GM18873 (cell line): ENCODE data around the gene LCE3D.
"Not testable (repeated sequence)": the region's sequence is repeated elsewhere in the genome, so short reads cannot be mapped to it uniquely, and the experiment has no call there.

ENCODE experiments used
- ATAC-seq: cut with Tn5 transposase; IDR thresholded peaks from one replicate; pipeline ENCODE4 v1.9.1; 2021; ENCODE audit warnings: mild to moderate bottlenecking, moderate library complexity, moderate number of reproducible peaks; ENCODE audit not compliant: unreplicated experiment, low FRiP score

Gene LCE3D

GRCh38 chr1:152580433-152580832, at the start of gene LCE3D:
TSS of gene LCE3D (minus strand) at chr1:152580516. CDS start at chr1:152579936, 580 bp downstream.
- ATAC-seq, result no peak

- ATAC-seq, result no peak
Measured at GRCh38 chr1:152626744-152627143, 46.4 kb upstream of the LCE3D start.

GRCh38 chr1:152623203-152623844, 43.0 kb upstream of the LCE3D start:
- ATAC-seq, result no peak

- ATAC-seq, result no peak
Measured at GRCh38 chr1:152622803-152623202, 42.5 kb upstream of the LCE3D start, which contains the start of gene LCE3A. TSS of gene LCE3A (minus strand) at chr1:152623103. CDS start at chr1:152623103, 0 bp downstream.

GRCh38 chr1:152621993-152622392, 41.7 kb upstream of the LCE3D start:
- ATAC-seq, result no peak

- no peak for ATAC-seq
Measured at GRCh38 chr1:152613511-152613910, 33.2 kb upstream of the LCE3D start, which contains the start of gene LCE3B. TSS of gene LCE3B (plus strand) at chr1:152613811. CDS start at chr1:152613811, 0 bp downstream.

- no peak for ATAC-seq
Measured at GRCh38 chr1:152599934-152600333, 19.6 kb upstream of the LCE3D start, which contains the start of gene LCE3C. TSS of gene LCE3C (plus strand) at chr1:152600234. CDS start at chr1:152600732, 498 bp downstream.

- ATAC-seq, result no peak
Measured at GRCh38 chr1:152596986-152597385, 16.7 kb upstream of the LCE3D start.

- ATAC-seq, result no peak
Measured at GRCh38 chr1:152585586-152585985, 5.3 kb upstream of the LCE3D start.

- ATAC-seq, result no peak
Measured at GRCh38 chr1:152582647-152583046, 2.3 kb upstream of the LCE3D start.

GRCh38 chr1:152579526-152579925, 790 bp downstream of the LCE3D start:
- ATAC-seq, result not testable (repeated sequence)

GRCh38 chr1:152577168-152577567, 3.1 kb downstream of the LCE3D start:
- no peak for ATAC-seq

GRCh38 chr1:152566681-152567080, 13.6 kb downstream of the LCE3D start, which contains the start of gene LCE3E:
TSS of gene LCE3E (minus strand) at chr1:152566780. CDS start at chr1:152566208, 572 bp downstream.
- ATAC-seq, result no peak

GRCh38 chr1:152565535-152566215, 14.6 kb downstream of the LCE3D start:
- ATAC-seq, result no peak

- ATAC-seq, result no peak
Measured at GRCh38 chr1:152565115-152565514, 15.2 kb downstream of the LCE3D start.

- not testable (repeated sequence) for ATAC-seq
Measured at GRCh38 chr1:152548358-152548757, 32.0 kb downstream of the LCE3D start.

GRCh38 chr1:152546704-152547103, 33.6 kb downstream of the LCE3D start:
- no peak for ATAC-seq

- ATAC-seq, result no peak
Measured at GRCh38 chr1:152543820-152544219, 36.5 kb downstream of the LCE3D start.

- no peak for ATAC-seq
Measured at GRCh38 chr1:152539901-152540300, 40.4 kb downstream of the LCE3D start.

- no peak for ATAC-seq
Measured at GRCh38 chr1:152537496-152537895, 42.8 kb downstream of the LCE3D start.

GRCh38 chr1:152535774-152536173, 44.5 kb downstream of the LCE3D start:
- ATAC-seq, result no peak
